Erythroblast (primary cell): ENCODE data around the gene MAN1C1.

Experiments used
- GATA1 ChIP-seq: IDR thresholded peaks from 2 replicates; pipeline ENCODE4 v1.6.1; 2011; ENCODE audit warnings: low read depth, mild to moderate bottlenecking, control low read depth, low read length, moderate library complexity
- POLR2A ChIP-seq: IDR thresholded peaks from 2 replicates; pipeline ENCODE4 v1.6.1; 2011; ENCODE audit warnings: mild to moderate bottlenecking, low read length

DNA sequence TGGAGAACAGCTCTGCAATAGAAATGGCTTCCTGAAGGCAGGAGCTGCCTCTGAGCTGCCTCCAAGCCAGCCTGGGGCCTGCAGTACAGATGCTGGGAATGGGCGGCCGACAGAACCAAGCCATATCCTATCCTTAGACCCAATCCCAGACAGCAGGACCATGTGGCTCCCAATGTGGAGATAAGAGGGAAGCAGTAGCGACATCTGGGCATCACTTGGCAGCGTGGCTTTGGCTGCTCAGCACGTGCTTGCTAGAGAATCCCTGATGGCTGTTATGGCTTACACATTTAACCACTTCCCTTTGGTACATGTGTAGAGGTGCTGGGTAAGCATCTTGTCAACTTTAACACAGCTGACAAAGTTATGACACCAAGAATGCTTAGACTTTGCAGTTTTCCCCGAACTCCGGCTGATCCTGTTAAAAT is 87.7 kb downstream of the MAN1C1 start:
- TF ChIP-seq POLR2A (no peak), GATA1 (no peak)
